ENCODE results near the gene SUSD1.
"Not testable (repeated sequence)": the region's sequence is repeated elsewhere in the genome, so short reads cannot be mapped to it uniquely, and the experiment has no call there.

The SUSD1 gene

DNA sequence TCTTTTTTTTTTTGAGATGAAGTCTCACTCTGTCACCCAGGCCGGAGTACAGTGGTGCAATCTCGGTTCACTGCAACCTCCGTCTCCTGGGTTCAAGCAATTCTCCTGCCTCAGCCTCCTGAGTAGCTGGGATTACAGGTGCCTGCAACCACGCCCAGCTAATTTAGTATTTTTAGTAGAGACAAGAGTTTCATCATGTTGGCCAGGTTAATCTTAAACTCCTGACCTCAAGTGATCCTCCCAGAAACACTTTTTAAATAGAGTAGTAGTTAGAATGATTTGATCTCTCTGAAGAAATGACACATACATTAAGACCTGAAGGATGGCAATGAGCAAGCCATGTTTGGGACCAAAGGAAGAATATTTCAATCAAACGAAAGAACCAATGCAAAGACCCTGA is 46.7 kb downstream of the SUSD1 start:
- DNase-seq, result not testable (repeated sequence)

DNA sequence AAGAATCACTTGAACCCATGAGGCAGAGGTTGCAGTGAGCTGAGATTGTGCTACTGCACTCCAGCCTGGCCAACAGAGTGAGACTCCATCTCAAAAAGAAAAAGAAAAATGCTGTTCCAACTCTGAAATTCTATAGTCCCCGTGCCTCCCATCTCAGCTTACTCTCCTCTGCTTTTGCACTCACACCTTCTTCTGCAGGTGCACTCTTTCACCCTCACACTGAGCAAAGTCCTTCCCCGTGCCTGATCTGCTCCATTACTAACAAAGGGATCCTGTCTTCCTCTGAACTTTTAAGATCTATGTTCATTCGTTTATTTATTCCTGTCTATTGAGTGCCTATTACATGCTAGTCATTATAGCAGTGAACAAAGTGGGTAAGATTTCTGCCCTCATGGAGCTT is 47.8 kb downstream of the SUSD1 start:
- no peak for DNase-seq

DNA sequence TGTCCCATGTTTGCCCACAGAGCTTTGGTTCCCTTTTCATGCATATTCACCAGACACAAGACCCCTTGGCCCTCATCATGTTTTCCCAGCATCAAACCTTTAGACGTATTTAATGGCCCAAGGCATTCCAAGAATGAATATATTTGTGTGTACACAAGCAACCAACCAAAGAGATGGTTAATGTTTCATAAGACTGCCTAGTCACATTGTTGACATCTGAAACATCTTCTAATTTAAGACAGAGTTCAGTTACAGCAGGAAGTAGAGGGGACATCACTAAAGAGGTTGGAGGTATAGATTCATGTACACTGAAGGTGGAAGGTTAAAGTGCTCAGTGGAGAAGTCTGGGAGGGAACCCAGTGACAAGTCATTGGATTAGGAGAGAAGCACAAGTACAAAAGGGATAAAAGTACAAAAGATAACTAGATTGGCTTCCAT is 49.1 kb downstream of the SUSD1 start:
- no peak for DNase-seq

DNA sequence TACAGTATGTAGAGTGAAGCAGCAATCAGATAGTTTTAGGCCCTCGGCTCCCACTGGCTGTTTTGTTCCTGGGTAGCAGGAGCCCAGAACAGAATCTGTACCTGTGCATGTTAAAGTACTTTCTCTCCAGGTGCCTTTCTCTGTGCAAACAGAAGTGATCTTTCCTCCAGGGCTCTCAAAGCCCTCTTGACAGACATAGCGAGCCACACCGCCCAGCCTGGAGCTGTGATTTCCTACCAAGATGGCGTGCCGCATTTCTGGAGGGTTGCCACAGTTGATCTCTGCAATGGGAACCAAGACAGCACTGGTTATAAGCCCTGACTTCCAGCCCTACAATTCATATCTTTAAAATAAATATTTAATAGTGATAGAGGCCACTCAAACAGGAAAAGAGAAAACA is 50.9 kb downstream of the SUSD1 start:
- DNase-seq, result no peak

DNA sequence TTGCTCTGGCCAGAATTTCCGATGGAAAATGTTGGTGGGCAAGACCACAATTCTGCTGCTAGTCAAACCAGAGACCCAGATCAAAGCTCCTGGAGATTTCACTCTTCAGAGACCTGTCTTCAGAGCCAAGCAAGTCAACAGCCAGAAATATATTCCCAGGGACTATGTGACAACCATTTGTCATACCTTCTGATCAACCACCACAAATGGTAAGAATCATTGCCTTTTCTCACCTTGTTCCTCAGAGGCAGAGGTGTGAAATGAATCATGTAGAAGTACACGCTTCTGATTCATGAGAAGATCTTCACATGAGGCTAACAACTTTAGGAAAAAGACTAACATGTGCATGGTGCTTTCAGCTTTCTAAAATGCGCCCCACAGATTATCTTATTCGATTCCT is 53.5 kb downstream of the SUSD1 start:
- no peak for DNase-seq

DNA sequence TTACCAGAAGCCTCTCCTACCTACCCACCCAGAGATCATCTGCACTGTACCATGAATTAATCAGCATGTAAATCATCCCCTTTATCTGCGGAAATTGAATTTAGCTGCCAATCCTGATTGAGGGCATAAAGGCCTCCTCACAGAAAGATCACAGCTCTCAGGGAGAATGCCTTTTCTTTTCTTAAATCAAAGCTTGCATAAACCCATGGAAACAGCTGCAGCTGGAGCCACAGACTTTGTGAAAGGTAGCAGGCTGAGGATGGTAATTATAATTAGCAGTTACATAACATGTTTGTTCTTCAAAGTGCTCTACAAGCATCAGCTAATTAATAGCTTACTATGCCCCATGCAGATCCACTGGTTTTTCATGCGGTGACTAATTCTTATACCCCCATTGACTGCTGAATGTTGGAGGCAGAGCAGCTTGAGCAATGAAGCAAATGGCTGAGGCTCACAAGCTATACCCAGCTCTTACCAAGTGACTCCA is 54.6 kb downstream of the SUSD1 start:
- no peak for DNase-seq

DNA sequence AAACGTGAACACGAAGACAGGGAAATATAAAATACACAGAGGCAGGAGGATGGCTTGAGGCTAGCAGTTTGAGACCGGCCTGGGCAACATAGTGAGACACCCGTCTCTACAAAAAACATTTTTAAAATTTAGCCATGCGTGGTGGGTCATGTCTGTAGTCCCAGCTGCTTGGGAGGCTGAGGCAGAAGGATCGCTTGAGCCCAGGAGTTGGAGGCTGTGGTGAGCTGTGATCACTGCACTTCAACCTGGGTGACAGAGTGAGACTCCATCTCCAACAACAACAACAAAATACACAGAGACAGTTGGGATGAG is 55.1 kb downstream of the SUSD1 start:
- DNase-seq, result no peak

DNA sequence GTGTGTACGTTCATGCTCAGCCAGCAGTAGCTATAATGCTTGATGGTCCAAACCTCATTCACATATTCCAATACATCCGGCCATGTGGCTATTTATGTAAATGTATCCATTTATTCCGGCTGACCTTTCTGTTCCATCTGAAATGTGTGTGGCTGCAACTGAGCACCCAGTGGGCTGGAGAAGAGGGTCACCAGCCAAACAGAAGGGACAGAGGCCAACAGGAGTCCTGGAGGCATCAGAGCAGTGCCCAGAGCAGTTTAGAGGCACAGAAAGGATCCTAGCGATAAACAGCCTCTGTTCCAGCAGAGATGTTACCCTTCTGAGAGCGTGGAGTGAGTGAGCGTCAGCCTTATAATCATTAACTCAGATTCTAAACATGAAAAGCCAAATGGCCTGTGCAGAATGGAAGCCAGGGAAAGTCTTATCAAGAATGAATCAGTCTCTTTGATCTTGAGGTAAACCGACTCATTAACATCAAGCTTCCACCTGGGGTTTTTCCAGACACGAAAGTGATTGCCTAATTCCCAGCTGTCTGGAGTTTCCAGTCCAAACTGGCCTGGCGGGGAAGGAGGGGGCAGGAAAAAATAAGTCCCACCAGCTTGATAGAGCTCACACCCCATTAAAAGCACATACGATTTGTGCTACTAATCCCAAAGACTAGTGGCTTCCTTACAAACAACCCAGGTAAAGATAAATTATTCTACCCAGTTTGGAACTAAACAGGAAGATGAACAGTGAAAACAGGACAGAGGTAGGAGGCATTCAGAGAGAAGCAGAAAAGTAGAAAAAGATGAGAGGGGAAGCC is 55.7 kb downstream of the SUSD1 start:
- no peak for DNase-seq

DNA sequence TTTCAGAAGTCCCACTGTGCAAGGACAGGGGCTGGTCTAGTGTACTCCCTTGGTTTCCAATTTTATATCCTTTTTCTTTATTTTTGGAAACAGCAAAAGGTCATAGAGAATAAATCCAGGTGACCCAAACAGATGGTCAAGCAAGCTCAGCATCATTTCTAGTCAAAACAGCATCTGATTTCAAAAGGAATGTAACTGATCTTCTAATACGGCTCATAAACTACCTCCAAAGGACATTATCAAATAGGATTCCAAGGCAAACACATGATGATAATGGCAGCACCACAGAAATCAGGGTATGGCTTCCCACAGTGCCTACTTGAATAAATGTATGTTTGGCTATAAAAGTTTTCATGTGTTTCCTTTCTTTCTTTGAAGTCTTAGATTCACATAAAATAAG is 57.1 kb downstream of the SUSD1 start:
- no peak for DNase-seq

DNA sequence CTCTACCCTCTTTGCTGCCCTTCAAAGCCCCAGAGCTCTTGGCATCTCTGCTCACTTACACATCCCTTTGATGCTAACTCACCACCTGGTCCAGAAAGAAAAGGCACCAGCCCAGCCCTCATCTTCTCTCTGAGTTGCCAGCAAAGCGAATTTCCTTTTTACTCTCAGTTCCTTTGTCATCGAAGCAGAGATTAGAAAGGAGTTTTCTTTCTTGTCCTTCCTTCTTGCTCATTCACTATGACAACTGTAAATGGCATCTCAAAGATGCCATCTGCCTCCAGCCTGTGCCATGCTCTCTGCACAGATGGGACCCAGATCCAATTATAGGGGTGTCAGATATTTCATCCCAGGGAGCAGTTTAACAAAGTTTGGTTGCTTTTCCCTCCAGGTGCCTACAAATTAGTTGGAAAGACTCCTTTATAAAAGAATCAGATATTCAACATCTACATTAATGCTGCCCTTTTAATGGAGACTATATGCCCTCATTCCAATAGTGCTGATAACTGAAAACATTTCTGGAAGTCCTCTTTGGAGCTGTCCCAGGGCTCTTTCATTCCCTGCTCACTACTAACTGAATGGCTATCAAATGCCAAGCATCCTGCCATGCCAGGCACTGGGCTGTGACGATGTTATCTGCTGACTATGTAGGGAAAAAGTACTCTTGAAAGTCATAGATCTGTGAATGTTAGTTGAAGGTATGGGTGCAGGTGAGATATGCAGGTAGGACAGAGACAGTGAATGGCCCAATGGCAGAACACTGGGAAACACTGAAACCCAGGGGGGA is 58.9 kb downstream of the SUSD1 start:
- DNase-seq, result no peak

DNA sequence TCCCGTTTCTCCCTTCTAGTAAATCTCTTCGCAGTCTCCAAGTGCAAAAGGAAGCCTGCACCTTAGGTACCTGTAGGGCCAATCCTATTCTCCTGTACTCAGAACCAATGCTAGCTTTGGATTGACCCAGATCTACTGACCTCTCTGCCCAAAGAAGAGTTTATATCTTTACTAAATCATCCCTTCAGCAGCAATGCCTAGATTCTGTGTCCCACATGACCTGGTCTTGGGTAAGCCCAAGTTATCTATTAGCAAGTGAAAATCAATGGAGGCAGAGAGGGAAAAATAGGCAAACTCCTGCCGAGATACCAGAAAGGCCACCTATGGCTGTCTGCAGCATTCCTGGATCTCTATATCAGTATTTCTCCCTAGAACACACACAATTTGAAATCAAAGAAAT is 60.0 kb downstream of the SUSD1 start:
- DNase-seq, result no peak

DNA sequence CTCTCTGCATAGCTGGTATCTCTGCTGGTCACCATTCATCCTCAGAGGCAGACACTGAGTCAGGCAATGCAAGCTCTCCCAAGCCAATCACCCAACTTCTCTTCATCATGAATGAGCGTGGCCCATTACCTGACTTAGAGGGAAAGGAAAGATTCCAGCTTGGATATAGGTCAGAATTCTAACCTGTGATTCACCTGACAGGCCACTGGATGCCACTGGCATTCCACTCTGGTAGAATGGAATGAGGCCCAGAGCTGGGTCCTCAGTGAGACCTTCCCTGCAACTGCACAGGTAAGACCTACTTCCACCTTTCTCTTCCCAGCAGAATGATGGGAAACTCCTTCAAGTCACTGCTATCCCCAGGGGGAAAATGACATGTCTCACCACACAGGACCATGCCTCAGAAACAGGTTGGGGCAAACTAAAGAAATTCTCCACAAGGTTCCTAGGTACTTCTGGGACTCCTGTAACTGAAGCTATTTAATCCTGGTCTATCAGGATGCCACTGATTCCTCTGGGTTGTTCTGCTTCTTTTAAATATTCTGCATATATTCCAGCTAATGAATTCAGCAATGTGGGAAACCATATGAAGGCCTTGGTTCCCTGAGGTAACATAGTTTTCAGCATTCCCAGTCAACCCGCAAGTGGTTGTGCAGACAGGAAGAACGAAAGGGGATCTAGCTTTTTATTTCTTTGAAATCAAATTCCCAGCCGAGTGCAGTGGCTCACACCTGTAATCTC is 62.0 kb downstream of the SUSD1 start:
- peak; percentile 47 for DNase-seq

DNA sequence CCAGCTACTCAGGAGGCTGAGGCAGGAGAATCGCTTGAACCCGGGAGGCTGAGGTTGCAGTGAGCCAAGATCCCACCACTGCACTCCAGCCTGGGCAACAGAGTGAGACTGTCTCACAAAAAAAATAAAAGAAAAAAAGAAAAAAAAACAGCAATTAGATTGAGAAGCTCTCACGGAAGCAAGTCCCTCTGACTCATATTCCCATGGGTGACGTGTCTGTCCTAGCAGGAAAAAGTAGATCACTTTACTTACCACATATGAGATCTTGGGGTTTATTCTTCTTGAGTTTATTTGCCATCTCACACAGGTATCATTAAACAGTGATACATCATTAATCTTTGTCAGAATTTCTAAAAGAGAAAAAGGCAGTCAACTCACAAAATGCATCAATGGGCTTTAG is 62.6 kb downstream of the SUSD1 start:
- no peak for DNase-seq

DNA sequence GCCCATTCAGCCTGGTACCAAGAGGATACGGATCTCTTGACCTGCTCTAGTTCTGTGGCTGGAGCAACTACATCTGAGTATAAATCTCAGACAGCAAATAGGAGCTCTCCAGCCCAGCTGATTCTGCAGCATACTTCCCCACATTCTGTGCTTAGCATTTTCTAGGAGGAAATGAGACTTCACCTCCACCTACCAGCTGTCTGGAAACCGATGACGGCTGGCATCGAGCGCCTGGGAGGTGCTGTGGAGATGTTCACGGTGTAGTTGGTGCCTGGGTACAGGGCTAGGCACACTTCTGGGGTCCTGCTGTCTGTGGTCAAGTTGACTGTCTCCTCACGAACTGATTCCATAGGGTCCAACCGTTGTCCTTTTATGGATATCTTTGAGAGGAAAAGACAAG is 63.6 kb downstream of the SUSD1 start:
- DNase-seq, result no peak

DNA sequence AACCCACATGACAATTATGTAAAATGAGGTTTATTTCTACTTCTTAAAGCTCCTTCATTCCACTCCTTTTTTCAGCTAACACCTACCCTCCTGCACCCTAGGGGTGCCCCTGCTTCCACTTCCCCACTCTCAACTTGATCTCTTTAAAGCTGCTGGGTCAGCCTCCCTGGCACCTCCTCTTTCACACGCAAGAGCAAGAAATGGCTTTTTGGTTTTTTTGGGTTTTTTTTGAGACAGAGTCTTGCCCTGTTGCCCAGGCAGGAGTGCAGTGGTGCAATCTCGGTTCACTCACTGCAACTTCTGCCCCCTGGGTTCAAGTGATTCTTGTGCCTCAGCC is 64.4 kb downstream of the SUSD1 start:
- no peak for DNase-seq

DNA sequence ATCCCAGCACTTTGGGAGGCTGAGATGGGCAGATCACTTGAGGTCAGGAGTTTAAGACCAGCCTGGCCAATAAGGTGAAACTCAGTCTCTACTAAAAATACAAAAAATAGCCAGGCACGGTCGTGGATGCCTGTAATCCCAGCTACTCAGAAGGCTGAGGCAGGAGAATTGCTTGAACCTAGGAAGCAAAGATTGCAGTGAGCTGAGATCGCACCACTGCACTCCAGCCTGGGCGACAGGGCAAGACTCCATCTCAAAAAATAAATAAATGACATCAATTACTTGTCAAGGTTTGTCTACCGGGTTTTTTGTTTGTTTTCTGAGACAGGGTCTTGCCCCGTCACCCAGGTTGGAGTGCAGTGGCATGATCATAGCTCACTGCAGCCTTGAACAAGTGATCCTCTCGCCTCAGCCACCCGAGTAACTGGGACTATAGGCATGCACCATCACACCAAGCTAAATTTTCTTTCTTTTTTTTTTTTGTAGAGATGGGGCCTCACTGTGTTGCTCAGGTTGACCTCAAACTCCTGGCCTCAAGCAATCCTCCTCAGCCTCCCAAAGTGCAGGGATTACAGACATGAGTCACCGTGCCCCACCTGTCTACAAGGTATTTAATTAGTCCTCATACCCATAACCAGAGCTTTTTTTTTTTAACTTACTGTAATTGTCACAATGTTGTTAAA is 64.9 kb downstream of the SUSD1 start:
- DNase-seq, result no peak

DNA sequence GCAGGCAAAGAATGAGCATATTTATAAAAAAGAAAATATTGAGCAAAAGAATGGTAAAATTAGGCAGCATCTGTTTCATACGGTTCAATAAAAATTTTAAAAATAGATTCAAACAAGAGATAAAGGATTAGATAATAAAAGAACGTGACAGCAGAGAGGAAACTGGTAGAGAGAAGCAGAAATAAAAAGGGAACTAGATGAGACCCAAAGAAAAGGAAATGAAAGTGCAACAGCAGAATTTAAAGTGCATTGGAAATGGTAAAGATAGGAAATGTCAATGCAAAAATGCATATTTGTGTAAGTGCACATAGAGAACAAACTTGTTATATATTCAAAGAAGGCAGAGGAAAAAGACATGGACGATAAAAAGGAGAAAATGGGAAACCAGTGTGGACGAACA is 70.2 kb downstream of the SUSD1 start:
- no peak for DNase-seq

DNA sequence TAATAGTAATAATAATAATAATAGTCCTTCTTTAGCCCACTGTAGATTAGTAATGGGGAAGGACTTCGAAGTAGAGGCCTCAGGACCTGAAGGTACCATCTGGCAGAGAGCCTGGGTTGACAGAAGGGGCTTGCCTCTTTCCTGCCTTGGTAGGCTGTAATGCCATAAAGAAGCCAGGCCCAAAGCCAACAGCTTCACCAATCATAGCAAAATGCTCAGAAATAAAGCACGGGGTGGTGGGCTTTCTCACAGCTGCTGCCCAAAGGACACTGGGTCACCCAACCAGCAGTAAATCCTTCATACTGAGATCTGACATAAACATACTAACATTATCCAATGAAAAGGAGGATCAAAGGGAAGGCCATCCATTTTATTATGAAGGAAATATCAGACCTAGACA is 70.7 kb downstream of the SUSD1 start:
- no peak for DNase-seq

DNA sequence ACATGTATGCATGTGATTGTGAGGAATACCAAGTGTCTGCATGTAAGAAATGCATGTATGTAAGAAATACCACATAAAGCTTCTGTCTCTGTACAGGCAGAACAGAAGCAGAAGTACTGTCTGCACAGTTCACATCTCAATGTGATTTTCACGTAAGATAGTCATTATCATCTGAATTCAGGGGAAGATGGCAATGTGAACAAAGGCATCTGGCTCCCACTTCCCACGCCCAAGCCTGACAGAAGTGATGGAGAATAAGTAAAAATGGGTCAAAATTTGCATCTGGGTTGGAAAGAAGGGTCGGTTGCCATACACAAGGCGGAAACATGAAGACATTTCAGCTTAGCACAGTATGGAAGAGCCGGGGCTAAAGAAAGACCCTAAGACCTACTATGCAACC is 71.7 kb downstream of the SUSD1 start:
- DNase-seq, result no peak

DNA sequence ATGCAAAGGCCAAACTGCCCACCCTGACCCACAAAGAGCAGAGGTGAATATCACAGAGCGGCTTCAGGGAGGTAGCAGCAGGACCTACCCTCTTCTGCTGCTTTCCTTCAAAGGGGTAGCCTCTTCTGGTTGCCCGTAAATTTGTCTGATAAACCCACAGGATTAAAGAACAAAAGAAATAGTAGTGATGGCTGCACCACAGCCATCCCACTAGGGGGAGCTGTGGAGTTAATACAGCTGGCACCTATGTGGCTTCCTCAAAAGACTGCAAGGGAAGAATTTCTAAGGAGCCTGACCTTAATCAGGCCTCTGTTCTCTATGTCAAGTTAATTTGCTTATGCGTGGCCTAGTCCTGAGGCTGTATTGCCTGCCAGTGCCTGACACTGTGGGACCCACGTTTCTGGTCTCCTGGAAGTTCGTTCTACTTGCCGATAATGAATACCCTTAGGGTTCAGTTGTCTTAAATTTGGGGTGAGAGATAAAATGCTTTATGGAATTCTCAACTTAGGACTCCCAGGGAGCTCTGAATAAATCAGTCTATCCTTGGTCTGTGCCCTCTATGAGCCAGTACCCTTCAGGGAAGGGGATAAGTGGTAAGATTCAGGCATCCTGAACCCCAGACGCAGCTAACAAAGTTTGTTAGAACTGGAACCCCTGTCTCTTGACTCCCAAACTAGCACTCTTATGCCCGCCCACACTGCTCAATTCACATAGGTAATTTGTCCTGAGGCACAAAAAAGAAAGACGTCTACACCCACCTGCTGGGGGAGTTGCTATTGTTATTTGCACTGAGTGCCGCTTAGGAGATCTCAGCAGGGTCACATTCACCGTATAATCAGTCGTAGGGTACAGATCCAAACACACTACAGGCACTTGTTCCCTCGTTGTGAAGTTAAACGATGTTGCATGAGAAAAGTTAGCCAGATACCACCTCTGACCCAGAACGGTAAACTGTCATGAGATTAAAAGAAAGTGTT is 77.1 kb downstream of the SUSD1 start:
- peak; percentile 84 for DNase-seq

DNA sequence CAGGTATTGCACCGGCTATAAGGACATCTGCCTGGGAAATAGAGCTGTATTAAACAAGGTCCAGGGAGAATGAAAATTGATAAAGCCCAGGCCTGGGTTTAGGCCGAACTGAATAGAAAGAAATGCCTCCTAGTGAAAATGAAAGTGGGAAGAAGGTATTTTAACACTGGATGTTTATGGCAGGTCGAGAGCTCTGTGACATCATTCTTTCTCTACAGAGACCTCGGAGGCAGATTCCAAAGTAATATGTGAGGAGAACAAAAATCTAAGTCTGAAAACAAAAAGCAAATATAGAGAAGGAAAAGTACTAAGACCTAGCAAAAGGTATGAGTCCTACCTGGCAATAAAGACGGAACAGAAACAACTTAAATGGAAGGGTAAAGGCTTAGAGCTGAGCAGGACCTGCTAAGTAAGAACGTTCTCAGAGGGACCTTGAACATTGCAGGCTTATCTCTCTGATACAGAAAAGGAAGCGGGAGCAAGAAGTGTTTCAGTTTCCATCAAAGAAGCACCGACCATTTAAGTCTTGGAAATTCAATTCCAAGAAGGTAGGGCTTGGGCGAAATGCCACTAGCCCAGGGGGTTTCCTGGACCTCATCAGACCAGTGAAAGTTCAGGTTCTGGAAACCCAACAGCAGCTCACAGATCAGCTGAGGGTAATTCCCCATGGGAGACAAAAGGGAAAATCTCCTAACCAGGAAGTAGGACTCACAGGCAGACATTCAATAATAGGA is 80.0 kb downstream of the SUSD1 start:
- no peak for DNase-seq

All from CD4-positive, alpha-beta T cell treated with Interleukin-17A for 4 hours (primary cell).